Activated T-cell treated with anti-CD3 and anti-CD28 coated beads for 4 hours (primary cell): ENCODE data around the gene PDX1.

ENCODE experiments used
- DNase-seq: peaks from one replicate; pipeline ENCODE4 v3.0.0-alpha.2; 2020

PDX1 gene

GRCh38 chr13:27971776-27972477, 52.1 kb downstream of the PDX1 start:
- DNase-seq, result no peak

DNA sequence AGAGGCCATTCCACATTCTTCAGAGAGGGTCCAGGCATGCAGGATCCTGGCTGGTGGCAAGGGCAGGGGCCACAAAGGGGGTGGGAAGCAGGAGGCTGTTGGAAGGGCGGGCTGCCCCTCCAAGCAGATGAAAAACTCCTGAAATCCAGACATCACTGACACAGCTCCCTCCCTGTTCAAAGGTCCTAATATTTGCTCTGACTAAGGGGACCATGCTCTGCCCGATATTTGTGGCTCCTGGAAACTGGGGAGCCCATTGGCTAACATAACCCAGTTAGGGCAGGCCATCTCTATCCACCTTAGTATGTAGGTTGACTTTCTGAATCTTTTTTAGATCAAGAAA, 52.6 kb downstream of the PDX1 start:
- no peak for DNase-seq

- DNase-seq, result no peak
Measured at GRCh38 chr13:27973291-27973690, 53.5 kb downstream of the PDX1 start.

- no peak for DNase-seq
Measured at GRCh38 chr13:27973961-27974662, 54.3 kb downstream of the PDX1 start.
